BJ (cell line): ENCODE results near the gene TSHZ2. TPM values are rescaled to one million over a fixed set of nuclear protein-coding genes. Genes with fewer than 3 reads are reported as not detected.

Source experiments
- CTCF ChIA-PET: fragments of 350-600 bp; formaldehyde crosslinking; extraction: SDS; loops from one replicate; lab custom pipeline; 2021; ENCODE audit warnings: antibody characterized with exemption, inconsistent platforms; lab: Yijun Ruan, JAX
- POLR2A ChIA-PET: fragments of 300-600 bp; sonication (Branson Sonifier 250); formaldehyde crosslinking; extraction: SDS; loops from one replicate; lab custom pipeline; 2021; ENCODE audit warnings: antibody characterized with exemption; lab: Charles Lee
- DNase-seq: peaks from one replicate; pipeline ENCODE4 v3.0.0-alpha.2; 2011; ENCODE audit warnings: low read depth
- H3K27me3 ChIP-seq: 2 replicates; pipeline ENCODE4 v1.6.0; 2011; ENCODE audit warnings: low read length; ENCODE audit not compliant: control insufficient read depth, insufficient read depth
- H3K36me3 ChIP-seq: 2 replicates; pipeline ENCODE4 v1.5.1; 2011; ENCODE audit warnings: low read length; ENCODE audit not compliant: control insufficient read depth, insufficient read depth
- H3K4me3 ChIP-seq: 2 replicates; pipeline ENCODE4 v1.5.1; 2011; ENCODE audit warnings: low read depth, mild to moderate bottlenecking, control low read depth, low read length
- CTCF ChIP-seq: IDR thresholded peaks from 2 replicates; pipeline ENCODE4 v1.5.1; 2011; ENCODE audit warnings: low read depth, mild to moderate bottlenecking, control low read depth, inconsistent platforms, low read length, moderate library complexity; ENCODE audit not compliant: insufficient read depth
- polyA plus RNA-seq: library from polyadenylated mRNA; depleted of rRNA; stranded (reverse); fragments of >200 nt; gene quantifications from 2 replicates; pipeline ENCODE4 v1.2.3, GENCODE V29; 2011

Gene TSHZ2
- polyA plus RNA-seq, 1 experiment = not detected

- TF ChIP-seq CTCF = no peak
- Histone ChIP-seq H3K27me3 (no peaks in the 10 kb centered on the region), H3K36me3 (no peaks in the 10 kb centered on the region), H3K4me3 (no peak overlapping the region)
- ChIA-PET POLR2A (no interaction called here), CTCF (interaction anchor here (1.7 kb wide), 1 partner anchor 216 kb away, joined by 3 read pairs; no protein-coding TSS in a partner anchor)
- no peak for DNase-seq
Observed at GRCh38 chr20:53332022-53332837, 360.1 kb downstream of the TSHZ2 start.

- TF ChIP-seq CTCF = no peak
- Histone ChIP-seq H3K27me3 (no peaks in the 10 kb centered on the region), H3K4me3 (no peak overlapping the region), H3K36me3 (no peaks in the 10 kb centered on the region)
- POLR2A ChIA-PET = no interaction called here
- CTCF ChIA-PET = no interaction called here
- no peak for DNase-seq
Observed at GRCh38 chr20:53334861-53335260, 362.7 kb downstream of the TSHZ2 start.

GRCh38 chr20:53335555-53335954 lies 363.4 kb downstream of the TSHZ2 start:
- H3K36me3 ChIP-seq = no peaks in the 10 kb centered on the region
- no peaks in the 10 kb centered on the region for H3K27me3 ChIP-seq
- H3K4me3 ChIP-seq = no peak overlapping the region
- no peak for TF ChIP-seq CTCF
- no peak for DNase-seq
- POLR2A ChIA-PET = no interaction called here
- CTCF ChIA-PET = interaction anchor here (0.7 kb wide), 1 partner anchor 42 kb away, joined by 3 read pairs; no protein-coding TSS in a partner anchor

GRCh38 chr20:53336892-53337291 lies 364.7 kb downstream of the TSHZ2 start:
- H3K4me3 ChIP-seq = no peak overlapping the region
- CTCF ChIA-PET = no interaction called here
- POLR2A ChIA-PET = no interaction called here
- TF ChIP-seq CTCF = no peak
- H3K27me3 ChIP-seq = no peaks in the 10 kb centered on the region
- no peaks in the 10 kb centered on the region for H3K36me3 ChIP-seq
- DNase-seq = no peak

GRCh38 chr20:53337390-53338101 lies 365.4 kb downstream of the TSHZ2 start:
- Histone ChIP-seq H3K4me3 (no peak overlapping the region), H3K36me3 (no peaks in the 10 kb centered on the region), H3K27me3 (no peaks in the 10 kb centered on the region)
- POLR2A ChIA-PET = no interaction called here
- CTCF ChIA-PET = no interaction called here
- no peak for TF ChIP-seq CTCF
- DNase-seq = no peak
